K562 (cell line): ENCODE data around the gene ISY1. TPM values are rescaled to one million over a fixed set of nuclear protein-coding genes. Genes with fewer than 3 reads are reported as not detected.

Experiments
- CCNT2 ChIP-seq: IDR thresholded peaks from 2 replicates; pipeline ENCODE4 v1.6.1; 2011; ENCODE audit warnings: borderline replicate concordance, low read depth, mild to moderate bottlenecking, moderate library complexity, mixed read lengths, low read length; ENCODE audit not compliant: insufficient read length; ENCODE audit errors: extremely low read depth
- GTF2A2 ChIP-seq: IDR thresholded peaks from 2 replicates; pipeline ENCODE4 v1.6.1; 2016; ENCODE audit warnings: mild to moderate bottlenecking, missing genetic modification characterization, missing compliant biosample characterization
- MCM3 ChIP-seq: fragments of 450-650 bp; IDR thresholded peaks from 2 replicates; pipeline ENCODE4 v1.6.1; 2016
- PHB2 ChIP-seq: fragments of 450-650 bp; IDR thresholded peaks from 2 replicates; pipeline ENCODE4 v1.6.1; 2017; ENCODE audit warnings: low read depth
- POLR2G ChIP-seq: fragments of 200-400 bp; formaldehyde crosslinking; IDR thresholded peaks from 2 replicates; pipeline ENCODE4 v1.6.1; 2017; ENCODE audit warnings: low read depth, mild to moderate bottlenecking, antibody characterized with exemption, low read length, moderate library complexity
- ZBTB11 ChIP-seq, 3 experiments: fragments of 200-800 bp in 1 of 3; fragments of 250-450 bp in 1 of 3; fragments of 450-650 bp in 1 of 3; sonication (Bioruptor Pico) in 1 of 3; sonication (Bioruptor generic) in 1 of 3; formaldehyde crosslinking in 1 of 3; IDR thresholded peaks; 2 replicates each; pipeline versions ENCODE4 v1.6.1 to v1.8.0; 2016 to 2022; ENCODE audit warnings: mild to moderate bottlenecking in 2 of 3, missing genetic modification characterization in 2 of 3, missing compliant biosample characterization in 1 of 3, moderate library complexity in 1 of 3
- ZFP36 ChIP-seq: fragments of 150-350 bp; IDR thresholded peaks from 2 replicates; pipeline ENCODE4 v1.6.1; 2018; ENCODE audit warnings: low read length, low read depth; ENCODE audit not compliant: partially characterized antibody
- polyA plus RNA-seq, 8 experiments: library from polyadenylated mRNA; depleted of rRNA in 4 of 8; stranded (reverse) in 5 of 8; unstranded in 3 of 8; fragments of >200 nt; fragmentation: Nextera tagmentation in 2 of 8; fragmentation: Illumina TruSeq in 1 of 8; extraction: Ambion mirVana in 2 of 8; extraction: Trizol in 1 of 8; gene quantifications; 2 replicates each; pipeline versions ENCODE4 v1.2.1 to v1.2.3, GENCODE V29; 2011 to 2014; ENCODE audit warnings: inconsistent platforms in 1 of 8, missing spikeins in 1 of 8
- total RNA-seq, 7 experiments: library from RNA; depleted of rRNA in 6 of 7; stranded (reverse); fragments of >200 nt in 6 of 7; fragmentation: Illumina TruSeq in 2 of 7; extraction: Trizol in 2 of 7; gene quantifications; 2 replicates each; pipeline versions ENCODE4 v1.2.1 to v1.2.3, GENCODE V29; 2011 to 2021; ENCODE audit warnings: low replicate concordance in 1 of 7
- TF ChIP-seq, protein P1 (sequence below): fragments of 450-650 bp; IDR thresholded peaks from 2 replicates; pipeline ENCODE4 v1.6.1; 2016; ENCODE audit warnings: antibody characterized with exemption

The ISY1 gene
- total and polyA plus RNA-seq, 9 of the 15 experiments (the other 6 are each of a cell fraction or from before 2014, with no cell fraction given): 23.5 to 50.0 (median 32.9) TPM

GRCh38 chr3:129121016-129121791, 39.7 kb downstream of the ISY1 start (continued):
- TF ChIP-seq, protein P1, sequence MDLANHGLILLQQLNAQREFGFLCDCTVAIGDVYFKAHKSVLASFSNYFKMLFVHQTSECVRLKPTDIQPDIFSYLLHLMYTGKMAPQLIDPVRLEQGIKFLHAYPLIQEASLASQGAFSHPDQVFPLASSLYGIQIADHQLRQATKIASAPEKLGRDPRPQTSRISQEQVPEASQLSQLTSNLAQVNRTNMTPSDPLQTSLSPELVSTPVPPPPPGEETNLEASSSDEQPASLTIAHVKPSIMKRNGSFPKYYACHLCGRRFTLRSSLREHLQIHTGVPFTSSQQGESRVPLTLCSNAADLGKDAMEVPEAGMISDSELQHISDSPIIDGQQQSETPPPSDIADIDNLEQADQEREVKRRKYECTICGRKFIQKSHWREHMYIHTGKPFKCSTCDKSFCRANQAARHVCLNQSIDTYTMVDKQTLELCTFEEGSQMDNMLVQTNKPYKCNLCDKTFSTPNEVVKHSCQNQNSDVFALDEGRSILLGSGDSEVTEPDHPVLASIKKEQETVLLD: no peak
- TF ChIP-seq PHB2: no peak
- TF ChIP-seq GTF2A2 (tag): no peak
- TF ChIP-seq ZBTB11 (CRISPR knock-in tag; IDR thresholded peaks at IDR 0.05): peak in 1 of 3 experiments; percentile 79; a peak in 2 of 6 replicates
- TF ChIP-seq ZFP36: no peak
- TF ChIP-seq MCM3: no peak
- TF ChIP-seq CCNT2: no peak
- peak; percentile 58 for TF ChIP-seq POLR2G
